Urinary bladder (tissue), 4 donors: ENCODE results near the gene COL13A1. TPM values are rescaled to one million over a fixed set of nuclear protein-coding genes. Genes with fewer than 3 reads are reported as not detected.

Experiments used
- DNase-seq: peaks from one replicate; pipeline ENCODE4 v3.0.0-alpha.2; 2015; ENCODE audit errors: extremely low spot score
- H3K27ac ChIP-seq: one replicate; pipeline ENCODE4 v1.5.1; 2013; ENCODE audit warnings: low read depth, mild to moderate bottlenecking, moderate library complexity
- H3K36me3 ChIP-seq: one replicate; pipeline ENCODE4 v1.6.1; 2013; ENCODE audit warnings: mild to moderate bottlenecking, moderate library complexity; ENCODE audit not compliant: insufficient read depth
- H3K4me1 ChIP-seq: one replicate; pipeline ENCODE4 v1.6.1; 2013; ENCODE audit warnings: mild to moderate bottlenecking, moderate library complexity; ENCODE audit not compliant: insufficient read depth
- H3K4me3 ChIP-seq: one replicate; pipeline ENCODE4 v1.5.1; 2013; ENCODE audit warnings: low read depth, low read length
- WGBS: extraction: QIAGEN DNeasy Blood & Tissue Kit; methylation state at CpG from one replicate; pipeline ENCODE4 v1.1.7; 2013; 5-methylcytosine and 5-hydroxymethylcytosine counted together
- polyA plus RNA-seq: library from polyadenylated mRNA; stranded (reverse); fragments of 200-250 nt; gene quantifications from one replicate; pipeline ENCODE4 v1.2.3, GENCODE V29; 2013
- total RNA-seq: library from RNA; depleted of rRNA; stranded (reverse); fragments of >200 nt; gene quantifications from one replicate; pipeline ENCODE4 v1.2.3, GENCODE V29; 2014
- donor health status: healthy with polysubstance abuse.
- donor health status: healthy.

The COL13A1 gene
- total and polyA plus RNA-seq, 2 donors = 5.7 to 9.2 TPM

DNA sequence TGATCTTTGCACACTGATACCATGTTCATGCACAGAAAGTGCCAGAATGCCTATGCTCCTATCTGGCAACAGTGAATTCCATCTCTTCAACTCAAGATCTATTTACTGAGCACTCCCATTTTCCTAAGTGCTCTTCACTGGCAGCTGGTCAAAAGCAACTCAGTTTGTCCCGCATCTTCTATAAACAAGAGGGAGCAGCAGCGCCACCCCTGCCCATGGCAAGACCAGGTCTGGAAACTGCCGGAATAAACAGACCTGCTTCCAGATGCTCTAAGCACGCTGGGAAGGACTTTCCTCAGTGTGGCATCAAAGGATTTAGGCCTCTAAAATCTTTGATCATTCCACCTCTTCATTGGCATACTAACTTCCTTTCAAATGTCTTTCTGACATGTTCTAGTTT, 146.6 kb downstream of the COL13A1 start:
- H3K27ac ChIP-seq = no peak overlapping the region
- no peaks in the 10 kb centered on the region for H3K4me1 ChIP-seq
- H3K36me3 ChIP-seq = no peaks in the 10 kb centered on the region
- no peak for DNase-seq
- no peak overlapping the region for H3K4me3 ChIP-seq
- 71% methylated on average over 4 of the region's 4 CpGs for WGBS

DNA sequence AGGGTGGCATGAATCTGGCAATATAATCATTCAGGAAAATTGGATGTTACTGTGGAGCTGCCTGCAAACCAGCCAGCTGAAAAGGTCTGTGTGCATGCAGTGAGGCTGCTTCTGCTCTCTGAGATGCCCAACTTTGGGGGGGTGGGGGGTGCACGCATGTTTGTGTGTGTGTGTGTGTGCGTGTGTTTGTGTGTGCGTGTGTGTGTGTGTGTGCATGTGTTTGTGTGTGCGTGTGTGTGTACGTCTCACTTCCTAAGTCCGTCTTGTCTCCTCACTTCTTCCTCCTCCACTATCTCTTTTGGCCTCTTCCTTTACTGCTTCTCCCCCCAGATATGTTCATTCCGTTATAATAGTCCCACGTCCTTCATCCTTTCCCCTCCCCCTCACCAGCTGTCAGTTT, 148.1 kb downstream of the COL13A1 start:
- no peaks in the 10 kb centered on the region for H3K36me3 ChIP-seq
- DNase-seq = no peak
- no peak overlapping the region for H3K4me3 ChIP-seq
- H3K27ac ChIP-seq = no peak overlapping the region
- 83% methylated on average over 8 of the region's 8 CpGs for WGBS
- no peaks in the 10 kb centered on the region for H3K4me1 ChIP-seq

DNA sequence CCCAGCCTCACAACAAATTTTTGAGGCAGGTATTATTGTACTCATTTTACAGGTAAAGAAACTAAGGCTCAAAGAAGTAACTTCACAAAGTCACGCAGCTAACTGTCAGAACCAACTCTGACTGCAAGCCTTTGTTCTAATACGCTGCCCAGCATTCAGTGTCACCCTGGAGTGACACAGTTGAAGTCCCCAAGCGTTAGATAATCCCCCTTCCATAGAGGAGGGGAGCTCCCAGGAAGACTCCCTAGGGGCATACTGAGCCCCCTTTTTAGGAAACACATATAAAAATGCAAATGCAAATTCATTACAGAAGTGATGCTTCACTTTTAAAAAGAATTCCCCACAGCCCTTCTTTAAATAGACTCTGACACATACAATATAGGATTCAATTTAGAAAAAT, 150.0 kb downstream of the COL13A1 start:
- Histone ChIP-seq H3K36me3 (no peaks in the 10 kb centered on the region), H3K4me3 (no peak overlapping the region), H3K4me1 (no peaks in the 10 kb centered on the region), H3K27ac (no peak overlapping the region)
- WGBS = 85% methylated on average over 3 of the region's 3 CpGs
- DNase-seq = no peak

DNA sequence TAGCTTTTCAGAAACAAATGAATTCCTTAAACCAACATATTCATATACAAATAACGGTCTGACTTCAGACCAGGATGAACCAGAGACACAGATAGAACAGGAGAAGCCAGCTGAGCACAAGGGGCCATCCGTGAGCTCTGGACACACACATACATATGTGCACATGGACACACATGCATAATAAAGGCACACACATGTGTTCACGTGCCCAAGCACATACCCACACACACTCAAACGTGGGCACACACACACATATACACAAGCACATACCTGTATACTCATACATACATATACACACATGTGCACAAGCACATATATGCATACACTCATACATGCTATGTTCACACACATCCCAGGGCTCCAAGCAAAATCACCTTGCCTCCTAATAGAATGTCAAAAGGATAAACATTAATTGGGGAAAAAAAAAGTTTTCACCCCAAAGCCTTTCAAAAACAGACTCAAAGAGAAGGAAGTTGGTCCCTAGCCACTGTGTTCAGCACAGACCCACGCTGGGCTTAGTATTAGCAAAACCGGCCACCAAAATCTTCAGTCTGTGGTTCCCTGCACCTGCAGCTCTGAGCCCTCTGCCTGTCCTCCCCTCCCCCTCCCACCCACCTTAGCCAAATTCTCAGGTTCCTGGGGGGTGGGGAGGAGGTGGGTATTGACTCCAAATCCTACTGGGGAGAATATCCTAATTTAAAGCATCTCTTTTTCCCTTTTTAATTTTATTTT, 150.5 kb downstream of the COL13A1 start:
- Histone ChIP-seq H3K4me3 (no peak overlapping the region), H3K4me1 (no peaks in the 10 kb centered on the region), H3K36me3 (no peaks in the 10 kb centered on the region), H3K27ac (no peak overlapping the region)
- WGBS = 55% methylated on average over 6 of the region's 6 CpGs
- no peak for DNase-seq

DNA sequence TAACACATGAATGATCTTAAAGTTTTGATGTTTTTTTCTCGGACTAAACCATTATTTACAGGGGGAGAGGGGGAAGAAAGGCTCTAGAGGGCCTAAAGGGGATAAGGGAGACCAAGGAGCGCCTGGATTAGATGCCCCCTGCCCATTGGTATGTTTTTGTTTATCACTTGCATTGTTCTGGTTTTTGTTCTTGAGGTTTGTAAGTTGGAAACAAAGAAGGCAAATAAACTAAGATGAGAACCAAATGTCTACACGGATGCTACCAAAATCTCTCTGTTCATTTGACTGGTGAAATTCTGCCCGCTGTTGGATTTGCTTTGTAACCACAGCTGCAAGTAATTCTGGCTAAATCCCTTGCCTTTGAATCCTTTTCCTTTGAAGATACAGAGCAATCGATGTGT, 151.1 kb downstream of the COL13A1 start:
- no peak overlapping the region for H3K4me3 ChIP-seq
- no peak for DNase-seq
- 47% methylated on average over 5 of the region's 5 CpGs for WGBS
- no peaks in the 10 kb centered on the region for H3K4me1 ChIP-seq
- no peaks in the 10 kb centered on the region for H3K36me3 ChIP-seq
- H3K27ac ChIP-seq = no peak overlapping the region

DNA sequence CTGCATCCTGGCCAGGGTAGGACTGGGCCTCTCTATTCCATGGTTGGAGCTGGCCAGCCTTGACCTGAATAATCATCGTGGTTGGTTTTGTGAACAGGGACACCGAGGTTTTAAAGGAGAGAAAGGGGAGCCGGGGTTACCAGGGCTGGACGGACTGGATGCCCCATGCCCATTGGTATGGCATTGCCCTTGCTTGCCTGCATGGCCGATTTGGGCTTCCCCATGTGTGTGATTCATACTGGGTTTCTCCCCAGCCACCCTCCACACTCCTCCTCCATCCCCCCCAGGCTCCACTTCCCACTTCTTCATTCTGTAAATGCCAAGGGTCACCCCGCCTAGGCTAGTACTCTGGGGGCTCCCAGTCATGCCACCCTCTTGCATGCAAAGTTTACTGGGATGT, 152.1 kb downstream of the COL13A1 start:
- Histone ChIP-seq H3K36me3 (no peaks in the 10 kb centered on the region), H3K4me1 (no peaks in the 10 kb centered on the region), H3K27ac (no peak overlapping the region), H3K4me3 (no peak overlapping the region)
- no peak for DNase-seq
- WGBS = 88% methylated on average over 6 of the region's 6 CpGs

DNA sequence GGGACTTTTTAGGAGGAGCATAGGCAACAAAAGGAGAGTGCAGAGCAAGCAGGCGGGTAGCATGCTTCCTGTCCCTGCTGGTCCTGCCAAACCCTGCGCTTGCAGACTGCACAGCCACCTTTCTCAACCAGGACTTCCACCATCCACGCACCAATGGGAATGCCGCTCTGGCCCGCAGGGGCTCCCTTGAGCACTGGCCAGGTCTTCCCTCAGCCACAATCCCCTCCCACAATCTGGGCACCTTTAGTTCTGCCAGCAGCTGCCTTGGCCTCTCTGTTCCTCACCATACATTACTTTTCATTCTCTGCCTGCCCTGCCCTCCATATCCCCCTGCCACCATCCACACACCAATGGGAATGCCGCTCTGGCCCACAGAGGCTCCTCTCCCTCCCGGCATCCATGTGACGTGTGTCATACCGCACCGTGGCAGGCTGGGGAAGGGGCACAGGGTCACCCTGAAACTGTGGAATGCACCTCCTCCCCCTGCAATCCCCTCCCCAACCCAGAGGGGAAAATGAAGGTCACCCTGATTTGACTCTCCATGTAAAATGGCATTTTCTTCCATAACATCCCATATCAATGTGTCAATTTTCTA, 153.6 kb downstream of the COL13A1 start:
- no peaks in the 10 kb centered on the region for H3K4me1 ChIP-seq
- no peak overlapping the region for H3K27ac ChIP-seq
- H3K36me3 ChIP-seq = no peaks in the 10 kb centered on the region
- WGBS = 84% methylated on average over 10 of the region's 10 CpGs
- H3K4me3 ChIP-seq = no peak overlapping the region
- no peak for DNase-seq

DNA sequence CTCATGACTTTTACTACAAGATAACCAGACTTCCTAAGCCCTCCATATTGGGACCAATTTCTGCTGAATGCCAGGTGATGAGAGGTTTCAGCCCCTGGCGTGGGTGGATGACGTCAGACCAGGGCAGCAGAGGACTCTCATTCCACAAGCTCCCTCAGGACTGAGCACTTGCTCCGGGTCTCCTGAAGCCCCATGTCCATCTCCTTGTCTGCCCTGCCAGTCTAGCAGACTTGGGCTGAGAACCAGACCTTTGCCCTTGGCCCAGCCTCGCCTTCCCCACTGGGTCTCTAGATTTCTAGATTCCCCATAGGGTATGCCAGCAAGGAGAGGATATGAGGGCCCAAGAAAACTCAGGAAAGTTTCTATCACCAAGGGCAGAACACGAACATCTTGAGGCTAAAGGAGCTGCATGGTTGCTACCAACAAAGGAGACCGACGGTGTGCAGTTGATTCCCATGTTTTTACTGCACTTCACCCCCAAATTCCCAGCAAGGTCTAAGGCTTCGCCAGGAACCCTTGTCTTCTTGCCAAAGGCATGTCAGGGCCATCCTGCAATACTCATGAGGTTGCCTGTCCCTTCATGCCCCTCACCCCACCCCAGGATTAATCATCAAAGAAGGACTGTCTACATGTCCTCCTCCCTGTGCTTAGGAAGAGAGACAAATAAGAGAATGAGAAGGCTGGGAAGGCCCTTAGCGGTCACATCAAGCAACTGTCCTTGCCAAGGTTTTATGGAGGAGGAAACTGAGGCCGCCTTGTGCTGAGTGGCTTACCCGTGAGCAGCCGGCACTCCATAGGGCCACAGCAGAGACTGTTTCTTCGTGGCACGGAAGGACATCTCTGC, 154.4 kb downstream of the COL13A1 start:
- no peaks in the 10 kb centered on the region for H3K36me3 ChIP-seq
- WGBS = 93% methylated on average over 14 of the region's 14 CpGs
- no peak for DNase-seq
- no peak overlapping the region for H3K27ac ChIP-seq
- H3K4me1 ChIP-seq = no peaks in the 10 kb centered on the region
- no peak overlapping the region for H3K4me3 ChIP-seq

DNA sequence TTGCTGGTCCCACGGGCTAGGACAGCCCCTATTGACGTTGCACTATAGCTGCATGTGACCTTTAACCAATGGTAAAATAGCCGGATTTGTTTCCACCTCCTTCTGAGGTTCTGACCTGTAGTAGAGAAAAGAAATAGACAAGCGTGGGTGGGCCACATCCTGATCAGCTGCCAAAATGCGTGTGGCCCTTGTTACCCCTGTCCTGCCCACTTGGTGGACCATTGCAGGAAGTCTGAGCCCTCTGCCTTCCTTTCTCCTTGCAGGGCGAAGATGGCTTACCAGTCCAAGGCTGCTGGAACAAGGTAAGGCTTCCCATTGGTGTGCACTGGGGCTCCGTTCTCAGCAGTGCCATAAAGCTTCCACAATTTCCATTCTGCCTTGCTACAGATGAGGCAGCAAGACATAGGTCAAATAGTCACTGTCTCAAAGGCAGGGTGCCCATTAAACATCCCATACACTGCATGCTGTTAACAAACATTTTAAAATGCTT, 155.1 kb downstream of the COL13A1 start:
- WGBS = 90% methylated on average over 7 of the region's 7 CpGs
- H3K36me3 ChIP-seq = no peaks in the 10 kb centered on the region

DNA sequence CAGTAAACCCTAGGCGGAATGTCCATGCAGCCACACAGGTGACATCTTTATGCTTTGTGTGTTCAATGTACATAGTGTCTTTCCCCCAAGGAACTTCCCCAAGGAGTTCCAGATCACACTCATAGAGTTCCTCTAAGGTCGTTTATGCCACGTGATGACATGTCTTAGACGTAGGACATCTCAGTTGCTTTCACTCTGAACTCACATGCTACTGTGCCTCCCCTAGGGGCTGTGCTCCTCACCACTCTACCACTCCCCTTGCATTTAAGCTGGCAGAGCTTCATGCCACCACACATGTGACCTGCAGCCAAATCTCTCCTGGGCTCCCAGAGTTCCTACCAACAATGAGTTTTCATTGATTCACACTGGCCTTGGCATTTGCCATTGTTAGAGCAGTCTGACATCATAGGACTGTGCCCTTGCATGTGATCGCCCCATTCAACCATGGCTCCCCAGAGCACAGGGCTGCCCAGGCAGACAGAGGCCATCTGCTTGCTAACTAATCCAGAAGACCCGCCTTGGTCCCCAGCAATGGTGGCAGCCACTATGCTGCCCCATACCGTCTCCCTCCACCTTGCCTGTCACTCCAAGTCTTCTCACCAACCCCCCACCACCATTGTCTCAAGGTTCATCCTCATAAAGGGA, 155.7 kb downstream of the COL13A1 start:
- 86% methylated on average over 7 of the region's 7 CpGs for WGBS
- Histone ChIP-seq H3K4me1 (no peaks in the 10 kb centered on the region), H3K4me3 (no peak overlapping the region), H3K36me3 (no peaks in the 10 kb centered on the region), H3K27ac (no peak overlapping the region)
- no peak for DNase-seq

More for the DNA sequence above, 155.1 kb downstream of the COL13A1 start:
- no peaks in the 10 kb centered on the region for H3K4me1 ChIP-seq
- H3K27ac ChIP-seq = no peak overlapping the region
- no peak overlapping the region for H3K4me3 ChIP-seq
- no peak for DNase-seq

DNA sequence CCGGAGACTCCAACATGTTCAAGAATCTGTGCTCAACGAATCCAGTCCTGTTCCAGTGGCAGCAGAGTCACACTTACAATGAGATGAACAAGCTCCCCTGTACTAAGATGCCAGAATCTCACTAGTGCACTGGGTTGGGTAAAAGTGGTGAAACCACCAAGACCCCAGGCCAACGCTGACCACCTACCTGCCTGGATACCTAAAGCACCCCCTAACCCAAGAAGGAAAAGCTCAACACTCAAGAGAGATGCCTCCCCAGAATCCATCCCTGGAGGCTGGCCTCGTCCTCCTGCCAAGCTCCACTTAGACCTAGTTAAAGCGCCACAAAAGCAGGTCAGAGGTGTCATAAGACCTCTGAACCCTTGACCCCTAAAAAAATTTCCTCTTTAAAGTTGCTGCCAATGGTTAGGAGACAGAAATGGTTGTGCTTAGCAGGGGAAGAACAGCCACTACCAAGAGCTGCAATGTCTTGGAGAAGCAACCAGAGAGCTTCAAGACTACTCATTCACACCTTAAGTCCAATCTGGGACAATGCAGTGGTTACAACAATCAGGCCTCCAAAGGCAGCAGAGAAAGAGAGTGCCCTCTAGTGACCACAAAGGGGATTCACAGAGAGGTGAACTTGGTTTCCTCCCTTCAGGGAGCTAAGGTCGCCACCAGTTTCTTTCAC, 156.3 kb downstream of the COL13A1 start:
- Histone ChIP-seq H3K4me1 (no peaks in the 10 kb centered on the region), H3K4me3 (no peak overlapping the region), H3K36me3 (no peaks in the 10 kb centered on the region), H3K27ac (no peak overlapping the region)
- DNase-seq = no peak
- WGBS = 88% methylated on average over 6 of the region's 6 CpGs

DNA sequence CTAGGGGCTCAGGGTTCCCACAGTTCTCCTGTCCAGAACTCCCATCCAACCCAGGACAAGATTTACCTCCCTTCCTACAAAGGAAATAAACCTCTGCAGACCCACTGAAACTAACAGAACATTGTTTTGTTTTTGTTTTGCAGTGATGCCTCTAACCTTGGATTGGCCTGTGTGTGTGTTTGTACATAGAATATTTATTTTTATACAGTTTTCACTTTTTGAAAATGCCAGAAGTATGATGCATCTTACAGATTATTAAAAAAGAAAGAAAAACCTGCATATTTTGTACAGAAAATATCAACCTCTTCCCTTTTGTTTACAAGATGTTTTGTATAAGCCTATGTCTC, 156.8 kb downstream of the COL13A1 start:
- no peaks in the 10 kb centered on the region for H3K36me3 ChIP-seq
- H3K4me3 ChIP-seq = no peak overlapping the region
- no peaks in the 10 kb centered on the region for H3K4me1 ChIP-seq
- no peak for DNase-seq
- no peak overlapping the region for H3K27ac ChIP-seq

DNA sequence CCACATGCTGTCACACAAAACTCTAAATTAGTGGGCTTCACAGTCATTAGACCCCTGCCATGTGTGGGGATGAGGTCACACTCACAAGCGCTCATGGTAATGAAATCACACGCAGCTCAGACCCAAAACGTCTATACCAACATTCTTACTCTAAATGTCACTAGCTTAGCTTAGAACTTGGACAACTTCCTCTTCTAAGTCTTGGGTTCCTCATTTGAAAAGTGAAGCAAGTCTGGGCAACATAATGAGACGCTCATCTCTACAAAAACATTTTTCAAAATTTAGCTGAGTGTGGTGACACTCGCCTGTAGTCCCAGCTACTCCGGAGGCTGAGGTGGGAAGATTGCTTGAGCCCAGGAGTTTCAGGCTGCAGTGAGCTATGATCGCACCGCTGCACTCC, 158.2 kb downstream of the COL13A1 start:
- Histone ChIP-seq H3K4me3 (no peak overlapping the region), H3K27ac (no peak overlapping the region), H3K4me1 (no peaks in the 10 kb centered on the region), H3K36me3 (no peaks in the 10 kb centered on the region)
- DNase-seq = no peak
- 82% methylated on average over 8 of the region's 8 CpGs for WGBS
